Nephron (organoid): Measurements from ENCODE around the gene BARX1.

Experiments used
- H3K27ac Mint-ChIP-seq, 3 experiments: 2 replicates each; pipeline ENCODE4 v1.8.0; 2020; ENCODE audit warnings: mixed read lengths in 3 of 3, mild to moderate bottlenecking in 2 of 3, moderate library complexity in 1 of 3
- H3K27me3 Mint-ChIP-seq: 2 replicates; pipeline ENCODE4 v1.8.0; 2021; ENCODE audit warnings: low read depth, mild to moderate bottlenecking, moderate library complexity, mixed read lengths
- H3K36me3 Mint-ChIP-seq: 2 replicates; pipeline ENCODE4 v1.8.0; 2020; ENCODE audit warnings: low read depth, mixed read lengths
- H3K4me1 Mint-ChIP-seq: 2 replicates; pipeline ENCODE4 v1.8.0; 2020; ENCODE audit warnings: mixed read lengths
- H3K4me3 Mint-ChIP-seq, 3 experiments: 2 replicates each; pipeline ENCODE4 v1.8.0; 2020; ENCODE audit warnings: mild to moderate bottlenecking in 3 of 3, mixed read lengths in 3 of 3, moderate library complexity in 2 of 3
- H3K9me3 Mint-ChIP-seq: 2 replicates; pipeline ENCODE4 v1.8.0; 2020; ENCODE audit warnings: mixed read lengths
- CTCF ChIP-seq, 3 experiments: fragments of 200-600 bp; sonication (generic); IDR thresholded peaks; one replicate each; pipeline ENCODE4 v1.5.0; 2021; ENCODE audit warnings: antibody characterized with exemption in 3 of 3; ENCODE audit not compliant: unreplicated experiment in 3 of 3

Gene BARX1

GRCh38 chr9:93959739-93960154 lies 4.6 kb upstream of the BARX1 start:
- peak overlapping the region; percentile 47 to 52 (median 50) for H3K4me3 Mint-ChIP-seq
- peaks cover 6% of the 10 kb centered on the region for H3K9me3 Mint-ChIP-seq
- no peak overlapping the region for H3K27ac Mint-ChIP-seq
- no peak for TF ChIP-seq CTCF (IDR thresholded peaks at IDR 0.05; ENCODE audit: unreplicated experiment in 3 of 3)
- H3K27me3 Mint-ChIP-seq = peaks cover 86% of the 10 kb centered on the region
- H3K4me1 Mint-ChIP-seq = peaks cover 24% of the 10 kb centered on the region
- peaks cover 4% of the 10 kb centered on the region for H3K36me3 Mint-ChIP-seq

GRCh38 chr9:93958819-93959682 lies 3.9 kb upstream of the BARX1 start:
- H3K9me3 Mint-ChIP-seq = peaks cover 6% of the 10 kb centered on the region
- H3K4me1 Mint-ChIP-seq = peaks cover 24% of the 10 kb centered on the region
- no peak for TF ChIP-seq CTCF (IDR thresholded peaks at IDR 0.05; ENCODE audit: unreplicated experiment in 3 of 3)
- peak overlapping the region; percentile 50 to 71 (median 52) for H3K4me3 Mint-ChIP-seq
- H3K36me3 Mint-ChIP-seq = peaks cover 4% of the 10 kb centered on the region
- no peak overlapping the region for H3K27ac Mint-ChIP-seq
- H3K27me3 Mint-ChIP-seq = peaks cover 92% of the 10 kb centered on the region

GRCh38 chr9:93958121-93958818 lies 3.1 kb upstream of the BARX1 start:
- peaks cover 4% of the 10 kb centered on the region for H3K36me3 Mint-ChIP-seq
- no peak overlapping the region for H3K27ac Mint-ChIP-seq
- peak overlapping the region in 2 of 3 experiments; percentile 50 to 71 for H3K4me3 Mint-ChIP-seq
- peaks cover 10% of the 10 kb centered on the region for H3K9me3 Mint-ChIP-seq
- peaks cover 31% of the 10 kb centered on the region for H3K4me1 Mint-ChIP-seq
- no peak for TF ChIP-seq CTCF (IDR thresholded peaks at IDR 0.05; ENCODE audit: unreplicated experiment in 3 of 3)
- H3K27me3 Mint-ChIP-seq = peaks cover 94% of the 10 kb centered on the region

GRCh38 chr9:93955981-93956784 lies 1.0 kb upstream of the BARX1 start:
- no peak for TF ChIP-seq CTCF (IDR thresholded peaks at IDR 0.05; ENCODE audit: unreplicated experiment in 3 of 3)
- Mint-ChIP-seq H3K27me3 (peaks cover 94% of the 10 kb centered on the region), H3K27ac (no peak overlapping the region), H3K4me1 (peaks cover 32% of the 10 kb centered on the region), H3K9me3 (peaks cover 12% of the 10 kb centered on the region), H3K4me3 (peak overlapping the region; percentile 16 to 79 (median 75)), H3K36me3 (peaks cover 4% of the 10 kb centered on the region)

- peaks cover 94% of the 10 kb centered on the region for H3K27me3 Mint-ChIP-seq
- H3K9me3 Mint-ChIP-seq = peaks cover 18% of the 10 kb centered on the region
- H3K36me3 Mint-ChIP-seq = peaks cover 7% of the 10 kb centered on the region
- no peak for TF ChIP-seq CTCF (IDR thresholded peaks at IDR 0.05; ENCODE audit: unreplicated experiment in 3 of 3)
- H3K4me3 Mint-ChIP-seq = peak overlapping the region in 1 of 3 experiments; percentile 66
- H3K27ac Mint-ChIP-seq = no peak overlapping the region
- H3K4me1 Mint-ChIP-seq = peaks cover 34% of the 10 kb centered on the region
These were observed 607 bp downstream of the BARX1 start for GRCh38 chr9:93954434-93955061.
